GM18858 (cell line): ENCODE results near the gene SLC7A5.

ENCODE experiments used
- ATAC-seq: cut with Tn5 transposase; IDR thresholded peaks from one replicate; pipeline ENCODE4 v1.9.1; 2021; ENCODE audit not compliant: unreplicated experiment

SLC7A5 gene

GRCh38 chr16:87847785-87848675 lies 21.3 kb downstream of the SLC7A5 start:
- no peak for ATAC-seq

- ATAC-seq = no peak
These were observed 21.9 kb downstream of the SLC7A5 start for GRCh38 chr16:87847467-87847784.

- ATAC-seq = no peak
These were observed 22.4 kb downstream of the SLC7A5 start for GRCh38 chr16:87846705-87847466.

GRCh38 chr16:87845807-87846619 lies 23.3 kb downstream of the SLC7A5 start:
- ATAC-seq = no peak

GRCh38 chr16:87845213-87845612 lies 24.1 kb downstream of the SLC7A5 start:
- ATAC-seq = no peak

GRCh38 chr16:87844809-87845208 lies 24.5 kb downstream of the SLC7A5 start:
- ATAC-seq = no peak

GRCh38 chr16:87844120-87844733 lies 25.1 kb downstream of the SLC7A5 start:
- no peak for ATAC-seq

GRCh38 chr16:87843678-87844105 lies 25.6 kb downstream of the SLC7A5 start:
- ATAC-seq = no peak

GRCh38 chr16:87842209-87842869 lies 27.0 kb downstream of the SLC7A5 start:
- no peak for ATAC-seq

GRCh38 chr16:87841340-87842208 lies 27.7 kb downstream of the SLC7A5 start:
- ATAC-seq = no peak

GRCh38 chr16:87840271-87840978 lies 28.9 kb downstream of the SLC7A5 start:
- ATAC-seq = no peak

GRCh38 chr16:87839542-87840270 lies 29.6 kb downstream of the SLC7A5 start:
- ATAC-seq = no peak

GRCh38 chr16:87838643-87839541 lies 30.4 kb downstream of the SLC7A5 start:
- ATAC-seq = no peak

GRCh38 chr16:87837627-87838289 lies 31.5 kb downstream of the SLC7A5 start:
- ATAC-seq = no peak

GRCh38 chr16:87836844-87837581 lies 32.3 kb downstream of the SLC7A5 start:
- no peak for ATAC-seq

GRCh38 chr16:87836346-87836843 lies 32.9 kb downstream of the SLC7A5 start:
- ATAC-seq = no peak
